Chondrocyte (in vitro differentiated cells): ENCODE measurements around the gene NELL2. TPM values are rescaled to one million over a fixed set of nuclear protein-coding genes. Genes with fewer than 3 reads are reported as not detected.

ENCODE experiments used
- DNase-seq: peaks from one replicate; pipeline ENCODE4 v3.0.0; 2021; ENCODE audit warnings: mixed read lengths, low spot score
- H3K27ac Mint-ChIP-seq: one replicate; pipeline ENCODE4 v1.8.0; 2021; ENCODE audit warnings: mild to moderate bottlenecking, moderate library complexity, mixed read lengths; ENCODE audit not compliant: unreplicated experiment
- H3K27me3 Mint-ChIP-seq: 2 replicates; pipeline ENCODE4 v1.8.0; 2021; ENCODE audit warnings: low read depth, mixed read lengths
- H3K36me3 Mint-ChIP-seq: 2 replicates; pipeline ENCODE4 v1.8.0; 2021; ENCODE audit warnings: low read depth, mixed read lengths
- H3K4me1 Mint-ChIP-seq: 2 replicates; pipeline ENCODE4 v1.8.0; 2021; ENCODE audit warnings: low read depth, mild to moderate bottlenecking, mixed read lengths
- H3K4me3 Mint-ChIP-seq: one replicate; pipeline ENCODE4 v1.8.0; 2021; ENCODE audit warnings: mild to moderate bottlenecking, moderate library complexity, mixed read lengths; ENCODE audit not compliant: unreplicated experiment
- H3K9me3 Mint-ChIP-seq: 2 replicates; pipeline ENCODE4 v1.8.0; 2021; ENCODE audit warnings: low read depth, mixed read lengths
- CTCF ChIP-seq: fragments of 200-600 bp; sonication (generic); IDR thresholded peaks from 2 replicates; pipeline ENCODE4 v1.5.0; 2021; ENCODE audit warnings: antibody characterized with exemption, mild to moderate bottlenecking, moderate library complexity
- total RNA-seq: library from RNA; stranded (reverse); gene quantifications from 3 replicates; pipeline ENCODE4 v1.2.1, GENCODE V29; 2021

Gene NELL2
- total RNA-seq, 1 donor from 2014 or later = not detected

- no peaks in the 10 kb centered on the region for H3K9me3 Mint-ChIP-seq
- H3K4me1 Mint-ChIP-seq = peaks cover 3% of the 10 kb centered on the region
- H3K27ac Mint-ChIP-seq = no peak overlapping the region
- H3K4me3 Mint-ChIP-seq = no peak overlapping the region
- no peak for DNase-seq
- no peak for TF ChIP-seq CTCF
- H3K27me3 Mint-ChIP-seq = no peaks in the 10 kb centered on the region
- H3K36me3 Mint-ChIP-seq = no peaks in the 10 kb centered on the region
These were observed 352.3 kb downstream of the NELL2 start for GRCh38 chr12:44523828-44524227.

- H3K36me3 Mint-ChIP-seq = no peaks in the 10 kb centered on the region
- H3K4me1 Mint-ChIP-seq = peaks cover 3% of the 10 kb centered on the region
- H3K9me3 Mint-ChIP-seq = no peaks in the 10 kb centered on the region
- TF ChIP-seq CTCF = no peak
- no peak overlapping the region for H3K4me3 Mint-ChIP-seq
- H3K27me3 Mint-ChIP-seq = no peaks in the 10 kb centered on the region
- DNase-seq = no peak
- no peak overlapping the region for H3K27ac Mint-ChIP-seq
These were observed 354.4 kb downstream of the NELL2 start for GRCh38 chr12:44521702-44522101.

GRCh38 chr12:44519931-44520330 is 356.2 kb downstream of the NELL2 start:
- Mint-ChIP-seq H3K9me3 (no peaks in the 10 kb centered on the region), H3K36me3 (no peaks in the 10 kb centered on the region), H3K4me1 (no peaks in the 10 kb centered on the region), H3K27me3 (no peaks in the 10 kb centered on the region), H3K4me3 (no peak overlapping the region), H3K27ac (no peak overlapping the region)
- no peak for DNase-seq
- TF ChIP-seq CTCF = no peak

- Mint-ChIP-seq H3K36me3 (no peaks in the 10 kb centered on the region), H3K27me3 (no peaks in the 10 kb centered on the region), H3K4me1 (peaks cover 19% of the 10 kb centered on the region), H3K9me3 (no peaks in the 10 kb centered on the region), H3K4me3 (no peak overlapping the region), H3K27ac (no peak overlapping the region)
- TF ChIP-seq CTCF = no peak
- no peak for DNase-seq
These were observed 364.8 kb downstream of the NELL2 start for GRCh38 chr12:44511289-44511688.

- no peak overlapping the region for H3K4me3 Mint-ChIP-seq
- no peaks in the 10 kb centered on the region for H3K36me3 Mint-ChIP-seq
- no peak for DNase-seq
- H3K27ac Mint-ChIP-seq = no peak overlapping the region
- no peaks in the 10 kb centered on the region for H3K9me3 Mint-ChIP-seq
- no peaks in the 10 kb centered on the region for H3K27me3 Mint-ChIP-seq
- H3K4me1 Mint-ChIP-seq = peaks cover 19% of the 10 kb centered on the region
- peak; percentile 53 for TF ChIP-seq CTCF
These were observed 365.6 kb downstream of the NELL2 start for GRCh38 chr12:44510510-44510909.
